Measurements from ENCODE around the gene DPP6. TPM values are rescaled to one million over a fixed set of nuclear protein-coding genes. Genes with fewer than 3 reads are reported as not detected.

Gene DPP6
- total RNA-seq, 1 experiment from 2014 or later, result not detected

- TF ChIP-seq PRDM15 (CRISPR knock-in tag; IDR thresholded peaks at IDR 0.05), result no peak
Measured at GRCh38 chr7:154684666-154685563, 632.7 kb downstream of the DPP6 start (continued).

- ChIA-PET CTCF (no interaction called here), POLR2A (no interaction called here)
- peaks cover 86% of the 10 kb centered on the region for H3K36me3 Mint-ChIP-seq
- no peak overlapping the region for H3K4me3 Mint-ChIP-seq
- H3K27ac Mint-ChIP-seq, result no peak overlapping the region
- no peak for DNase-seq (ENCODE audit: low spot score)
- ATAC-seq, result no peak
- H3K9me3 Mint-ChIP-seq, result peaks cover 94% of the 10 kb centered on the region
- peaks cover 9% of the 10 kb centered on the region for H3K27me3 Mint-ChIP-seq (ENCODE audit: low read depth)
- no peaks in the 10 kb centered on the region for H3K4me1 Mint-ChIP-seq
- TF ChIP-seq, protein P1, sequence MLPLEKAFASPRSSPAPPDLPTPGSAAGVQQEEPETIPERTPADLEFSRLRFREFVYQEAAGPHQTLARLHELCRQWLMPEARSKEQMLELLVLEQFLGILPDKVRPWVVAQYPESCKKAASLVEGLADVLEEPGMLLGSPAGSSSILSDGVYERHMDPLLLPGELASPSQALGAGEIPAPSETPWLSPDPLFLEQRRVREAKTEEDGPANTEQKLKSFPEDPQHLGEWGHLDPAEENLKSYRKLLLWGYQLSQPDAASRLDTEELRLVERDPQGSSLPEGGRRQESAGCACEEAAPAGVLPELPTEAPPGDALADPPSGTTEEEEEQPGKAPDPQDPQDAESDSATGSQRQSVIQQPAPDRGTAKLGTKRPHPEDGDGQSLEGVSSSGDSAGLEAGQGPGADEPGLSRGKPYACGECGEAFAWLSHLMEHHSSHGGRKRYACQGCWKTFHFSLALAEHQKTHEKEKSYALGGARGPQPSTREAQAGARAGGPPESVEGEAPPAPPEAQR (CRISPR knock-in tag; IDR thresholded peaks at IDR 0.05), result no peak
- TF ChIP-seq GABPB1 (CRISPR knock-in tag; IDR thresholded peaks at IDR 0.05) (no peak), MYBL2 (CRISPR knock-in tag; IDR thresholded peaks at IDR 0.05) (no peak), TEAD4 (CRISPR knock-in tag; IDR thresholded peaks at IDR 0.05) (no peak), SOX15 (CRISPR knock-in tag; IDR thresholded peaks at IDR 0.05) (no peak), SMAD4 (CRISPR knock-in tag; IDR thresholded peaks at IDR 0.05) (no peak), ZBTB43 (CRISPR knock-in tag; IDR thresholded peaks at IDR 0.05) (no peak), PRDM15 (CRISPR knock-in tag; IDR thresholded peaks at IDR 0.05) (no peak), NFE2L1 (CRISPR knock-in tag; IDR thresholded peaks at IDR 0.05) (no peak), GRHL2 (CRISPR knock-in tag; IDR thresholded peaks at IDR 0.05; ENCODE audit: insufficient replicate concordance, severe bottlenecking) (no peak), ZNF423 (CRISPR knock-in tag; IDR thresholded peaks at IDR 0.05) (no peak), ETV6 (CRISPR knock-in tag; IDR thresholded peaks at IDR 0.05) (no peak)
- TF ChIP-seq, protein P2, sequence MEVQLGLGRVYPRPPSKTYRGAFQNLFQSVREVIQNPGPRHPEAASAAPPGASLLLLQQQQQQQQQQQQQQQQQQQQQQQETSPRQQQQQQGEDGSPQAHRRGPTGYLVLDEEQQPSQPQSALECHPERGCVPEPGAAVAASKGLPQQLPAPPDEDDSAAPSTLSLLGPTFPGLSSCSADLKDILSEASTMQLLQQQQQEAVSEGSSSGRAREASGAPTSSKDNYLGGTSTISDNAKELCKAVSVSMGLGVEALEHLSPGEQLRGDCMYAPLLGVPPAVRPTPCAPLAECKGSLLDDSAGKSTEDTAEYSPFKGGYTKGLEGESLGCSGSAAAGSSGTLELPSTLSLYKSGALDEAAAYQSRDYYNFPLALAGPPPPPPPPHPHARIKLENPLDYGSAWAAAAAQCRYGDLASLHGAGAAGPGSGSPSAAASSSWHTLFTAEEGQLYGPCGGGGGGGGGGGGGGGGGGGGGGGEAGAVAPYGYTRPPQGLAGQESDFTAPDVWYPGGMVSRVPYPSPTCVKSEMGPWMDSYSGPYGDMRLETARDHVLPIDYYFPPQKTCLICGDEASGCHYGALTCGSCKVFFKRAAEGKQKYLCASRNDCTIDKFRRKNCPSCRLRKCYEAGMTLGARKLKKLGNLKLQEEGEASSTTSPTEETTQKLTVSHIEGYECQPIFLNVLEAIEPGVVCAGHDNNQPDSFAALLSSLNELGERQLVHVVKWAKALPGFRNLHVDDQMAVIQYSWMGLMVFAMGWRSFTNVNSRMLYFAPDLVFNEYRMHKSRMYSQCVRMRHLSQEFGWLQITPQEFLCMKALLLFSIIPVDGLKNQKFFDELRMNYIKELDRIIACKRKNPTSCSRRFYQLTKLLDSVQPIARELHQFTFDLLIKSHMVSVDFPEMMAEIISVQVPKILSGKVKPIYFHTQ (CRISPR knock-in tag; IDR thresholded peaks at IDR 0.05), result no peak
- TF ChIP-seq, protein P3, sequence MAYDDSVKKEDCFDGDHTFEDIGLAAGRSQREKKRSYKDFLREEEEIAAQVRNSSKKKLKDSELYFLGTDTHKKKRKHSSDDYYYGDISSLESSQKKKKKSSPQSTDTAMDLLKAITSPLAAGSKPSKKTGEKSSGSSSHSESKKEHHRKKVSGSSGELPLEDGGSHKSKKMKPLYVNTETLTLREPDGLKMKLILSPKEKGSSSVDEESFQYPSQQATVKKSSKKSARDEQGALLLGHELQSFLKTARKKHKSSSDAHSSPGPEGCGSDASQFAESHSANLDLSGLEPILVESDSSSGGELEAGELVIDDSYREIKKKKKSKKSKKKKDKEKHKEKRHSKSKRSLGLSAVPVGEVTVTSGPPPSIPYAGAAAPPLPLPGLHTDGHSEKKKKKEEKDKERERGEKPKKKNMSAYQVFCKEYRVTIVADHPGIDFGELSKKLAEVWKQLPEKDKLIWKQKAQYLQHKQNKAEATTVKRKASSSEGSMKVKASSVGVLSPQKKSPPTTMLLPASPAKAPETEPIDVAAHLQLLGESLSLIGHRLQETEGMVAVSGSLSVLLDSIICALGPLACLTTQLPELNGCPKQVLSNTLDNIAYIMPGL (CRISPR knock-in tag; IDR thresholded peaks at IDR 0.05), result no peak
- TF ChIP-seq, protein P4, sequence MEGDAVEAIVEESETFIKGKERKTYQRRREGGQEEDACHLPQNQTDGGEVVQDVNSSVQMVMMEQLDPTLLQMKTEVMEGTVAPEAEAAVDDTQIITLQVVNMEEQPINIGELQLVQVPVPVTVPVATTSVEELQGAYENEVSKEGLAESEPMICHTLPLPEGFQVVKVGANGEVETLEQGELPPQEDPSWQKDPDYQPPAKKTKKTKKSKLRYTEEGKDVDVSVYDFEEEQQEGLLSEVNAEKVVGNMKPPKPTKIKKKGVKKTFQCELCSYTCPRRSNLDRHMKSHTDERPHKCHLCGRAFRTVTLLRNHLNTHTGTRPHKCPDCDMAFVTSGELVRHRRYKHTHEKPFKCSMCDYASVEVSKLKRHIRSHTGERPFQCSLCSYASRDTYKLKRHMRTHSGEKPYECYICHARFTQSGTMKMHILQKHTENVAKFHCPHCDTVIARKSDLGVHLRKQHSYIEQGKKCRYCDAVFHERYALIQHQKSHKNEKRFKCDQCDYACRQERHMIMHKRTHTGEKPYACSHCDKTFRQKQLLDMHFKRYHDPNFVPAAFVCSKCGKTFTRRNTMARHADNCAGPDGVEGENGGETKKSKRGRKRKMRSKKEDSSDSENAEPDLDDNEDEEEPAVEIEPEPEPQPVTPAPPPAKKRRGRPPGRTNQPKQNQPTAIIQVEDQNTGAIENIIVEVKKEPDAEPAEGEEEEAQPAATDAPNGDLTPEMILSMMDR (IDR thresholded peaks at IDR 0.05), result no peak
- TF ChIP-seq, protein P5, sequence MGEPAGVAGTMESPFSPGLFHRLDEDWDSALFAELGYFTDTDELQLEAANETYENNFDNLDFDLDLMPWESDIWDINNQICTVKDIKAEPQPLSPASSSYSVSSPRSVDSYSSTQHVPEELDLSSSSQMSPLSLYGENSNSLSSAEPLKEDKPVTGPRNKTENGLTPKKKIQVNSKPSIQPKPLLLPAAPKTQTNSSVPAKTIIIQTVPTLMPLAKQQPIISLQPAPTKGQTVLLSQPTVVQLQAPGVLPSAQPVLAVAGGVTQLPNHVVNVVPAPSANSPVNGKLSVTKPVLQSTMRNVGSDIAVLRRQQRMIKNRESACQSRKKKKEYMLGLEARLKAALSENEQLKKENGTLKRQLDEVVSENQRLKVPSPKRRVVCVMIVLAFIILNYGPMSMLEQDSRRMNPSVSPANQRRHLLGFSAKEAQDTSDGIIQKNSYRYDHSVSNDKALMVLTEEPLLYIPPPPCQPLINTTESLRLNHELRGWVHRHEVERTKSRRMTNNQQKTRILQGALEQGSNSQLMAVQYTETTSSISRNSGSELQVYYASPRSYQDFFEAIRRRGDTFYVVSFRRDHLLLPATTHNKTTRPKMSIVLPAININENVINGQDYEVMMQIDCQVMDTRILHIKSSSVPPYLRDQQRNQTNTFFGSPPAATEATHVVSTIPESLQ (CRISPR knock-in tag; IDR thresholded peaks at IDR 0.05), result no peak
Measured at GRCh38 chr7:154685564-154685901, 633.3 kb downstream of the DPP6 start.
